GM21528 (cell line): ENCODE results near the gene GP2.

Source experiments
- ATAC-seq: cut with Tn5 transposase; IDR thresholded peaks from one replicate; pipeline ENCODE4 v1.9.1; 2021; ENCODE audit warnings: mild to moderate bottlenecking, moderate library complexity; ENCODE audit not compliant: unreplicated experiment, low FRiP score

Gene GP2

DNA sequence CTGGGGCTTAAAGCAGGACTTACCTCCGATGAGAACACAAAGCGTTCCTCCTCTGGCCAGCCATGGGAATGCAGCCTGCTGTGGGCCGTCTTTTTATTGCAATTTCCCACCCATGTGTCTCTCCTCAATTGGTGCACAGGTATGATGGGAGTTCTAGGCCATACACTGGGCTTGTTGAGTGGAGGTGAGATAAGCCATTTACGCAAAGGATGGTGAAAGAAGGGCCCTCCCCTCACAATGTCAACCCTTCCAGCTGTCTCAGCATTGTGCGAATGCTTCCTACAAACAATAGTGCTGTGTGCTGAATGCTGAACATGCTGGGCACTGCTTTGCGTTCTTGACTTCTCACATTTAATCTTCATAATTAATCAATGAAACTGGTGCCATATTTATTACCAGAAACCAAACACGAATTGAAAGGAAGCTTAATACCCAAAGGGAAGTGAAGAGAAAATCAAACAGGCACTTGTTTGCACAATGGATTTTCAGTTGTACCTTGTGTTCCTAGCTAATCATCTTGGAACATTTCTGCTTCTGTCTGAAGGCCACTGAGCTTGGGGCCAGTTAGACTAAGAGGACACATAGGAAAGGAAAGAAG, at the start of gene GP2:
Gene GP2, minus strand, starts transcription at position 70 of the 598 bp plus-strand sequence. CDS start 1,082 bp downstream, outside the sequence.
- ATAC-seq: no peak

DNA sequence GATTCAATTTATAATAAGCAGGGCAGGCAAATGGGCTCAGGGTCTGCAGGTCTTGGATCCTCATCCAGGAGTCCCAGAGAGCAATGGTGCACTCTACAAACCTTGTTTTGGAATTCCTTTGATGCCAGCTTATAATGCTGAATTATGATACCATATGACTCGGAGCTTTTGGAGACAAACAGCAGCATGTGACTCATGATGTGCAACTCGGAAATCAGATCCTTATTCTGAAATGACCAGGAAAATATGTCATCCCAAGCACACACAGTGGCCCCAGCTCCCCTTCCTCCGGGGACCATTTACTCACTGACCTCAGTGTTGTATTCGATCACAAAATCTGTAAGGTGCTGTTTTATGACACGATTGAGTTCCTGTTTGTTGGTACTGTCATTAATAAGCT, 45.4 kb upstream of the GP2 start:
- no peak for ATAC-seq

DNA sequence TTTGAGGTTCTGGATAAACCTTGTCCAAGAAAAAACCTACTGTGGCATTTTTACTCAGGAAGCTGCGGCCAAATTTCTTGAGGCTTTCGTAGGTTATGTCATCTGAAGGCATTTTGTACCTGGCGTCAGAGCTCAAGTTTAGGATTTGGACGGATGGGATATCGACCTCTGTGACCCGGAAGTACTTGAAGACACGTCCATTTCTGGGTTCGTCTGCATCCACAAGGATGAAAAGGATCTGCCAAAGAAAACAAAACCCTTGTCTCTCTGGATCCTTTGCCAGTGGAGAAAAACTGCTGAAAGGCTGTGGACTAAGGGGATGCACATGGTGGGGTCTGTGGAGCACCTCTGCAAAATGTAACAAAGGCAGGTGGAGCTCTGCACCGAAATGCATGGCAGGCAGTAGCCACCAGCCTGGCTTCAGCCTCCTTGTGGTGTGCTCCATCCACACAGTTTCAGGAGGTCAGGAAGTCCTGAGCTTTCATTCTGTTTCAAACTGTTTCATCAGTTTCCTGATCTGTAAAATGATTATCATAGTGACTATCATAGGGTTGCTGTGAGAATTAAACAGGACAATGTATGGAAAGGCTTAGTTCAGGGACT, 42.2 kb upstream of the GP2 start:
- no peak for ATAC-seq

DNA sequence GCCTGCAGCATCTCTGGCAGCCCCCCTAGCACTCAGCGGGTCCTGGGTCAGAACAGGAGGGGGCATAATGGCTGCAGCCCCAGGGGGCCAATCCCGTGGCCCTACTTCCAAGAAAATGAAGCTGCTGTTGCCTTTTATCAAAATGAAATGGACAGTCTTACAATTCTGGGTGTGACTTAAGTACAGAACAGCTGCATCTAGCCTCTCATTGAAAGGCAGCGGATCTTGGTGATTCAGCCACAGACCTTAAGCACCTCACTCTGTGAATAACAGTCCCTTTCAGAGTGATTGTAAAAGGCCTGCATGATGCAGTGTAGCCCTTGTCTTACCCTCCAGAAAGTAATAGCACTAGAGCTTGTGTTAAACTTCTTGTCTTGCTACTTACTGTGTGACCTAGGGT, 36.7 kb upstream of the GP2 start:
- no peak for ATAC-seq

DNA sequence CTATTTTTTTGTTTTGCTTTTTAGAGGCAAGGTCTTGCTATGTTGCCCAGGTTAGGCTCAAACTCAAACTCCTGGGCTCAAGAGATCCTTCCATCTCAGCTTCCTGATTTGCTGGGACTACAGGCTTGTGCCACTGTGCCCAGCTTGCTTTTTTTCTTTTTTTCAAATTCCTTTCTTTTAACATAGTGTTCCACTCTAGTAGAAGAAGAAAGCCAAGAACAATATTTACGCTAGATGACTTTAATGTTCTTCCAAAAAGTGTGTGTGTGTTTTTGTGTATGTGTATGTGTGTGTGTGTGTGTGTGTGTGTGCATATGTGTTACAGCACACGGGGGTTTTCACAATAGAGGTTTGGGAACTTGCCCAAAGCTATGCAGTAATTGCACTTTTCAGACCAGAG, 35.9 kb upstream of the GP2 start:
- no peak for ATAC-seq

DNA sequence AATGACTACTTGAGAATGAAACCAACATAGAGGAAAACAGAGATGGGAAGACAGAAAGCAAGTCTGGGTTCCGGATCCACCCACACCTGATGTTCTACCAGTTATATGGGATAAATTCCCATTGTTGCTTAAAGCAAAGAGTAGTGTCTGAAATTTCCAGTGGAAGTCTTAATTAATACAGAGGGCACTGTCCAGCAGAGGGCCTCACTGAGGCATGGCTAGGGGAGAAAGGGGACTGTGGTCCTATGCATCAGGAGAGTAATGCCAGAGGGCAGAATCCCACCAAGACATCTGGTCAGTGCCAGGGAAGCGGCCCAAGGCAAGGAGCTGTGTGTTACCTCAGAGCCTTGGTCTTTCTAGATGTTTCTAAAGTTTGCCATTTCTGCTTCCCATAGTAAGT, 32.7 kb upstream of the GP2 start:
- no peak for ATAC-seq

DNA sequence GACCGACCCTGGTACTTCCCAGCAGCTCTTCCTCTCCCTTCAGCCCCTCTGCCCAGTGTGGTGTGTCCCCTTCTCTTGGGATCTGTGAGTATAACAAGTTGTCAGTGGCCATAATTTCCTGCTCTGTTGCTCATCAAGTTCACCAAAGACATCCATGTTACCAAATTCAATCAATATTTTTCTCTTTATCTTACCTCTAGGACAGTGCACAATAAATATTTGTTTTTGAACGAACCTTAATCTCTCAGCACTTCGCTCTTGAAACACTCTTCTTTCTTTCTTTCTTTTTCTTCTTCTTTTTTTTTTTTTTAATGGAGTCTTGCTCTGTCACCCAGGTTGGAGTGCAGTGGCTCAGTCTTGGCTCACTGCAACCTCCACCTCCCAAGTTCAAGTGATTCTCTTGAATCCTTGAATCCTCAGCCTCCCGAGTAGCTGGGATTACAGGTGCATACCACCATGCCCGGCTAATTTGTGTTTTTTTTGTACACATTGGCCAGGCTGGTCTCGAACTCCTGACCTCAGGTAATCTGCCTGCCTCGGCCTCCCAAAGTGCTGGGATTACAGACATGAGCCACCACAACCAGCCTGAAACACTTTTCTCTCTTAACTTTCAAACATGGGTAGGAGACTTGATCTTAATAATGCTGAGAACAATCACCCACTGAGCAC, 27.9 kb upstream of the GP2 start:
- ATAC-seq: no peak

DNA sequence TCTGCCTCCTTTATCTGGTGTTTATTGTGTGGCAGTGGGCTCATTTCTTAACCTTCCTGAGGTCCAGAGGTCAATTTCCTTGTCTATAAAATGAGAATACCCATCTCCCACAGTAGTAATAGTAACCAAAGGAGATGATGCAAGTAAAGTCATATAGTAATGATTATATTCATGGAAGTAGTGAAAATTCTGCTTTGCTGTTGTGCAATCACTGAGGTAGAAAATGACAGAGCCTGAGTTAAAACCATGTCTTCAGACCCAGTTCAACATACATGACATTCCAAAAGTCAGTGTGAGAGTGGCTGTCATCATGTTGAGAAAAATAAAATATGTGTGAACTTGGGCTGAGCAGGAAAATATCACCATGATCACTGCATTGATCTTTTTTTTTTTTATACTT, 26.1 kb upstream of the GP2 start:
- no peak for ATAC-seq

DNA sequence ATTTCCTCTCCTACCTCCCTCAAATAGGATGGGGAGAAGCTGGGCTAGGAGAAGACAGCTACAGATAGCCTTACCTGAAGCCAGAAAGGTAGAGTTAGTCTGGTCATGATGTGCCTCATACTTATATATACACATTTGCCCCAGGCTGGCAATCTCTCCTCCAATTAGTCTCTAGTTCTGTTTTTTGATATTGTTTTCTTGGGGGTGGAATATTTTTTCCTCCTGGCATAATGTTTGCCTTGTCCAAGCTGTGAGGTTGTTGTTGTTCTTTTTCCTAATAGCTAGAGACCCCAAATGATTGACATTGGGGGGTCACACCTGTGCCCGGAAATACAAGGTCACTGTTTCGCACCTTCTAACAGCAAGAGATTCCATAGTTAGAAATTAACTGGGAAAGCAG, 25.3 kb upstream of the GP2 start, which contains the start of gene UMOD:
Gene UMOD, minus strand, starts transcription at position 101 of the 400 bp plus-strand sequence. CDS start 1,978 bp downstream, outside the sequence.
- no peak for ATAC-seq

DNA sequence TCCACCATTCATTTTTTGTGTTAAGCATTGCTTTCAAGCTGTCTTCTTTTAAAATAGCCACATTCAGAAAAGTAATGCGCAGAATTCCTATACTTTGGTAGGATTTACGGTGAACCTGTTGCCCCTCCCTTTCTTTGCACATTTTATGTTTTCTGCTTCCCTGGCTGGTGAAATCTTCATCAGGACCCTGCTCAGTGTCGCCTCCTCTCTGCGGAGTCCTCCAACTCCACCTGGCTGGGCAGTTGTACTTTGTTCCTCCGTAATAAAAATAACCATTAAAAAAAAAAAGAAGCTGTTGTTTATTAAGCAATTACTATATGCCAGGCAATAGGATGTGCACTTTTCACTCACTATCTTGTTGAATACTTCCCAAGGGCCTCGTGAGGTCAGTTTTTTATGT, 22.3 kb upstream of the GP2 start:
- no peak for ATAC-seq

DNA sequence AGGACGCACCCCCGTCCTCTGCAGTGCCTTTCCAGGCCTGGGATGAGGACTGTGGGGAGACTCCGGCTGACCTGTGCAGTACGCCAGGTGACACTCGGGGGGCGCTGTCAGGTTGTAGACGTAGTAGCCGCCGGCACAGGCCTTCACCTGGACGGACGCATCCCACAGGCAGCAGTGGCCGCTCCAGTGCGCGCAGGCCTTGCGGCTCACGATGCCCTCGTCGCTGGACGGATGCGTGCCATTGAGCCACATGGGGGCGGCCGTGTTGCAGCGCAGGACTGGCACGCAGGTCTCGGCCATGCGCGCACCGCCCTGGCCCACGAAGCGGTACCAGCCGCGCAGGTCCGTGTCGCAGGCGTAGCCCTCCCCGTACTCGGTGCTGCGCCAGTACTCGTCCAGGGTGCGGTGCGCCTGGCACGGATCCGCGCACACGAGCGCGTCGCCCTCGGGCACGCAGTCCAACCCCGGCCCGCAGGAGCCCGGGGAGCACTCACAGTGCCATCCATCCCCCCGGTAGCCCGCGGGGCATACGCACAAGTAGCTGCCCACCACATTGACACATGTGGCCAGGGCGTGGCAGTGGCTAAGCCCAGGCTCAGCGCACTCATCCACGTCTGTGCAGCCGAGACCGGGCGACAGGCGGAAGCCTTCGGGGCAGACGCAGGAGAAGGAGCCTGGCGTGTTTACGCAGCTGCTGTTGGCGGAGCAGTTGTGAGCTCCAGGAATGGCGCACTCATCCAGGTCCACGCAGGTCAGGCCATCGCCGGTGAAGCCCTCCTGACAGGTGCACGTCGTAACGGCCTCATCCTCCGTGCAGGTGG, 21.3 kb upstream of the GP2 start:
- ATAC-seq: no peak

DNA sequence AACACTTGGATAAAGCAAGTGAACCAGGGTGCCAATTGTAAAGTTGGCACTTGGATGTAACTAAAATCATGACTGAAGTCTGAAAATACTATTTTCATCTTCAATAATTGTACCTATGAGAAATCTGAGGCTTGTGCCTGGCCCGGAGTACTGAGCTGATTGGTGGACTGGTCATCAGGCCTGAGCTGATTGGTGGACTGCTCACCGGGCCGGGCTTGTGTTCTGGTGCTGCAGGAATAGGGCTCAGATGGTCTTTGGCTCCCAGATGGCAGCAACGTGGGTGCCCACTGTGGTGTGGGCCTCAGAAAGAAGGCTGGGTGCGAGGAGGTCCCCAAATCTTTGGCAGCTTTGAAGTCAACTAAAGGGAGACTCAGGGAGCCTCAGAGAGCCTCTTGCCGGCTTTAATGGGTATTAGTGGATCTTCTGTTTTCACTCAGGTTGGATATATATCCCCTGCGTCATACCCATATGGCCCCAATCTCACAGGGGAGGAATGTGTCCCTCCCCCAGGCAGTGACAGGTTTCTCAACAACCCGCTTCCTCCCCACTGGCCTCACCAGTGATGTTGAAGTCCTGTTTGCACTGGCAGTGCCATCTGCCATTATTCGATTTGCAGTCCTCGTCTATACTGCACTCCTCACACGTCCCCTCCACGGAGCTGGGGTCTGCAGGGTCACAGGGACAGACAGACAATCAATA, 20.5 kb upstream of the GP2 start:
- no peak for ATAC-seq

DNA sequence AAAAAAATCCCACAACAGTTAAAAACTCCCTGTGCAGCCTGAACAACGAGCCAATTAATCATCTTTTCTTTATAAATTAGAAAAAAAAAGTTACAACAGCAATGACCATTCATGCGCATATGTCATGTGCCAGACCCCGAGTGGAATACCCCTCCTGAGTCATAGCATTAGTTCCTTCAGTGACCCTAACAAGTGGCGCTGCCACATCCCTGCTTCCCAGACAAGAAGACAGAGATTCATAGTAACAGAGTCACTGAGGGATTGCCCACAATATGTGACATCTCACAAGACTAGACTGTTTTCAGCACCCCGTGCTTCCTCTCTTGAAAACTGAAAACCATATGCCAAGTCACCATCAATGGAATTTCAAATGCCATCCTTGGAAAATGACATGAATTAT, 17.3 kb upstream of the GP2 start:
- no peak for ATAC-seq

DNA sequence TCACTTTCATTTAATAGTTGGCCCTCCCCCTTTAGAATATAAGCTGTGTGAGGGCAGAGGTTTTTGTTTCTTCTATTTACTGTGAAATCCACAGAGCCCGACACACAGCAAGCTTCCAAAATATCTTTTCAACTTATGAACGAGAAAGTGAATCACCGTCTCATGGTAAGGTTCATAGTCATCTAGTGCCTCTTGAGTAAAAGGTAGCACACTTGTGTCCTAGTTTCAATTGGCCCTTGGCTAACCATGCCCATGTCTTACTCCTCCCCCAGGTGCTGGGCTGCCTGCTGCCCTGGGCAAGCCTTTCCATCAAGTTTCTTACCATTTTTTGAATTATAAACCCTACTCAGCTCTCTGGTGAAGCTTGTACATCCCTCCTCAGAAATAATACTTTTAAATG, 12.4 kb upstream of the GP2 start:
- no peak for ATAC-seq

DNA sequence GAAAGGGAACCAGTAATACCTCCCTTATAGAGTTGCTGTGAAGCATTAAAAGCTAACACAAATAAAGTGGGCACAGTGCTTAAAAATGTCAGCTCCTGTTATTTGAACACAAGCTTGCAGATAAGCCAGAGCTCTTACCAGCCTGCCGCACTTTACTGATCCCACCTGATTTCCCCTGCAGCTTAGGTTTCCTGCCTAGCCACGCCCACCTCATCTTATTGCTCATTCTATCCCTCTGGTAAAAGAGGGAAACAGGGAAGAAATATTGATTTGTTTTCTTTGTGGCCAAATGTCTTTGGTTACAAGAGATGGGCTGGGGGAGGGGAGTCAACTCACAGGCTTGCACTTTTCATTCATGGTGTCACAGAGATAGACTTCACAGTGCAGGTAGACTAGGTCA, 9.6 kb upstream of the GP2 start:
- no peak for ATAC-seq

DNA sequence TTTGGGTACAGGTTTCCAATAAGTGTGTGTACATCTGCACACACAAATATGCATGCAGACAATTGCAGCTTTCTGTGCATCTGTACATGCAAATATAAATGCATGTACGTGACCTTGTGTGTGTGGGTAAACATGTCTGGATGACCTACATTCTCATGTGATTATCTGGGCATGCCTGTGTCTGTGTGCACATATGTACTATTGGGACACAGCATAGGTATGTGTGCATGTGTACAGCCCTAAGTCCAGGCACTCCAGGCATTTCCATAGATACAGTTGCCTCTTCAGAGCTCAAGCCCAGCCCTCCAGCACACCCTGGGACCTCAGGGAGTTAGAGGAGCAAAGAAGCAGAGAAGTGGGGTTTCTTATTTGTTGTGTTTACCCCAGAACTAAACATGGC, 7.1 kb upstream of the GP2 start:
- no peak for ATAC-seq

DNA sequence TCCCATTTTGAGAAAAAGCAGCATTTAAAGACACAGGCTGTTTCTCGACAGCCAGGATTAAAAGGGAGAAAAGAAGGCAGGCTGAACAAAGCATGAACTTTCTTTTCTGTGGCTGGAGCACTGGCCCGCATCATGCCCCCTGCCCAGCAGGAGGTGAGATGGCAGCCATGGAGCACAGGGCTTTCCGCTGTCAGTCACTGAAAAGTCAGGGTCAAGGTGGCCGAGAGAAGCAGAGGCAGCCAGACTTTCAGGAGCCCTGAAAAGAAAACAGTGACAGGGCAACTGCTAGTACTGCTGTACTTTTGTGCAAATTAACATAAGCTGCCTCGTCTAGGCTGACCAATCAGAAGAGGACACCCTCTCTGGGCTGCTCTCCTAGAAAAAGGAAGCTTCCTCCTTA, 5.8 kb upstream of the GP2 start:
- no peak for ATAC-seq

DNA sequence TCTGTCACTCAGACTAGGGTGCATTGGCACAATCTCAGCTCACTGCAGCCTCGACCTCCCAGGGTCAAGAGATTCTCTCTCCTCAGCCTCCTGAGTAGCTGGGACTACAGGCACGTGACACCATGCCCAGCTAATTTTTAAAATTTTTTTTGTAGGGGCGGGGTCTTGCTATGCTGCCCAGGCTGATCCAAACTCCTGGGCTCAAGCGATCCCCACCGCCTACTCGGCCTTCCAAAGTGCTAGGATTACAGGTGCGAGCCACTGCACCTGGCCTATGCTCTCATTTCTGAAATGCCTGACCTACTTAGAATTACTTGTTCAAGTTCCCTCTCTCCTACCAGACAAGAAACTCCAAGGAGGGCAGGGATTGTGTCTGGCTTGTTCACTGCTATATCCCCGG, 5.1 kb upstream of the GP2 start:
- no peak for ATAC-seq

DNA sequence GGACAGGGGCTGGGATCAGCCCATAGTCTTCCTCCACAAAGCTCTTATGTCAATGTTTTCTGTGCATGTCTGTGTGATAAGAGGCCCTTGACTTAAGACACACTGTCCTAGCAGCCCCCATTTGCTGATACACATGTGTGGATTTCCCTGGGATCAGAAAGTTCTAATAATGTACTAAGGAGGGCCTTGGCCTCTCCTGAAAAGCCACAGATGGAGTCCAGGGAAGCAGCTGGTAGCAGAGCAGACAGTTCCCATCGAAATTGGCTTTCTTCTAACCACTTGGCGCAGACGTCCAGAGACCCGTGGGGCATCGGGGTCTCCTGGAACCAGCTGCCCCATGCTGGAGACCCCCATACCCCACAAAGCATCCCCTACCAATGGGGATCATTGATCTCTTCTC, 4.3 kb upstream of the GP2 start:
- ATAC-seq: no peak

DNA sequence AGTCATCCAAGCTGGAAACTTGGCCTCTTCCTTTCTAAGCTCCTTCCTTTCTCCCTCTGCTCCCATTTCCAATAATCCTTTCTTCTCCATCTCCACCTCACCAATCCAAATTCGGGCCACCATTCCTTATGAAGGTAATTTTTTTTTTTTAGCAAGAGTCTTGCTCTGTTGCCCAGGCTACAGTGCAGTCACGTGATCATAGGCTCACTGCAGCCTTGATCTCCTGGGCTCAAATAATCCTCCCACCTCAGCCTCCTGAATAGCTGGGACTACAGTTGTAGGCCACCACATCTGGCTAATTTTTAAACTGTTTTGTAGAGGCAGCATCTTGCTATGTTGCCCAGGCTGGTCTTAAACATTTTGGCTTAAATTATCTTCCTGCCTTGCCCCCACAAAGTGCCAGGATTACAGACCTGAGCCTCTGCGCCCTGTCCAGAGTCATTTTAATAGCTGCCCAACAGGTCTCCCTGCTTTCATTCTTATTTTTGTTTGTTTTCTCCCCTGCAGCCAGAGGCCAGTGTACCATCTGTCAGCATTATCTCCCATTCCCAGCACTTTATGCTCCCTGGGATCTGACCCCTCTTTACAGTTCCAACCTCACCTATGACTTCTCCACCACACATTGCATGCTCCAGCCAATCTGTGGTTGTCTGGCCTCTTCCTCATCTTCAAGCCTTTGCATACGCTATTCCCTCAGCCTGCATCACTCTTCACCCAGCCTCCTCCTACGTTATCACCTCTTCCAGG, 2.3 kb upstream of the GP2 start:
- no peak for ATAC-seq
